ENCODE results near the gene VAPB. TPM values are rescaled to one million over a fixed set of nuclear protein-coding genes. Genes with fewer than 3 reads are reported as not detected.

VAPB gene
- total RNA-seq, 4 donors from 2014 or later, result 20.4 to 28.0 (median 23.6) TPM

- H3K4me3 ChIP-seq, result no peak overlapping the region
- peaks cover 0 to 27% (median 0%) of the 10 kb centered on the region in 3 donors for H3K36me3 ChIP-seq
- H3K27me3 ChIP-seq, result no peaks in the 10 kb centered on the region
- no peaks in the 10 kb centered on the region for H3K4me1 ChIP-seq
- no peak overlapping the region for H3K27ac ChIP-seq
- no peak for DNase-seq (ENCODE audit: low spot score in 2 of 2)
- WGBS, 2 donors, result 81 to 83% methylated on average over 5 of the region's 5 CpGs
- TF ChIP-seq EP300 (IDR thresholded peaks at IDR 0.05), result no peak
- TF ChIP-seq POLR2A (IDR thresholded peaks at IDR 0.05), result no peak
- no peak for TF ChIP-seq CTCF (IDR thresholded peaks at IDR 0.05)
- peaks cover 0 to 4% (median 0%) of the 10 kb centered on the region in 4 donors for H3K9me3 ChIP-seq
Observed at GRCh38 chr20:58459058-58459750, 70.2 kb downstream of the VAPB start.

GRCh38 chr20:58461104-58461503, 72.1 kb downstream of the VAPB start:
- TF ChIP-seq CTCF (IDR thresholded peaks at IDR 0.05) (no peak), POLR2A (IDR thresholded peaks at IDR 0.05) (no peak), EP300 (IDR thresholded peaks at IDR 0.05) (no peak)
- H3K4me1 ChIP-seq, result no peaks in the 10 kb centered on the region
- no peak overlapping the region for H3K27ac ChIP-seq
- no peaks in the 10 kb centered on the region for H3K27me3 ChIP-seq
- DNase-seq (ENCODE audit: low spot score in 2 of 2), result no peak
- no peaks in the 10 kb centered on the region for H3K9me3 ChIP-seq
- H3K4me3 ChIP-seq, result no peak overlapping the region
- WGBS, 2 donors, result 94 to 97% methylated on average over 18 to 24 of the region's 25 CpGs
- H3K36me3 ChIP-seq, result peaks cover 0 to 21% (median 0%) of the 10 kb centered on the region in 3 donors

- Histone ChIP-seq H3K36me3 (peaks cover 0 to 17% (median 0%) of the 10 kb centered on the region in 3 donors), H3K4me1 (no peaks in the 10 kb centered on the region), H3K9me3 (no peaks in the 10 kb centered on the region), H3K4me3 (no peak overlapping the region), H3K27me3 (no peaks in the 10 kb centered on the region), H3K27ac (no peak overlapping the region)
- WGBS, 2 donors, result 82 to 92% methylated on average over 6 of the region's 6 CpGs
- TF ChIP-seq POLR2A (IDR thresholded peaks at IDR 0.05) (no peak), CTCF (IDR thresholded peaks at IDR 0.05) (no peak), EP300 (IDR thresholded peaks at IDR 0.05) (no peak)
- no peak for DNase-seq (ENCODE audit: low spot score in 2 of 2)
Observed at GRCh38 chr20:58461899-58462298, 72.9 kb downstream of the VAPB start.

- Histone ChIP-seq H3K4me3 (no peak overlapping the region), H3K27ac (no peak overlapping the region), H3K36me3 (peaks cover 0 to 3% (median 0%) of the 10 kb centered on the region in 3 donors), H3K9me3 (no peaks in the 10 kb centered on the region), H3K27me3 (no peaks in the 10 kb centered on the region), H3K4me1 (no peaks in the 10 kb centered on the region)
- no peak for DNase-seq (ENCODE audit: low spot score in 2 of 2)
- TF ChIP-seq CTCF (IDR thresholded peaks at IDR 0.05) (no peak), POLR2A (IDR thresholded peaks at IDR 0.05) (no peak), EP300 (IDR thresholded peaks at IDR 0.05) (no peak)
- 81 to 82% methylated on average over 10 of the region's 10 CpGs for WGBS, 2 donors
Observed at GRCh38 chr20:58463256-58463655, 74.2 kb downstream of the VAPB start.

GRCh38 chr20:58464838-58465237, 75.8 kb downstream of the VAPB start:
- Histone ChIP-seq H3K36me3 (no peaks in the 10 kb centered on the region), H3K27ac (no peak overlapping the region), H3K27me3 (no peaks in the 10 kb centered on the region), H3K9me3 (no peaks in the 10 kb centered on the region), H3K4me3 (no peak overlapping the region), H3K4me1 (no peaks in the 10 kb centered on the region)
- TF ChIP-seq CTCF (IDR thresholded peaks at IDR 0.05) (no peak), EP300 (IDR thresholded peaks at IDR 0.05) (no peak), POLR2A (IDR thresholded peaks at IDR 0.05) (no peak)
- DNase-seq (ENCODE audit: low spot score in 2 of 2), result no peak
- 45 to 65% methylated on average over 8 of the region's 8 CpGs for WGBS, 2 donors
